Measurements from ENCODE around the gene LMF1. TPM values are rescaled to one million over a fixed set of nuclear protein-coding genes. Genes with fewer than 3 reads are reported as not detected.

The LMF1 gene
- total RNA-seq, 6 experiments from 2014 or later: 10.9 to 20.0 (median 13.8) TPM

DNA sequence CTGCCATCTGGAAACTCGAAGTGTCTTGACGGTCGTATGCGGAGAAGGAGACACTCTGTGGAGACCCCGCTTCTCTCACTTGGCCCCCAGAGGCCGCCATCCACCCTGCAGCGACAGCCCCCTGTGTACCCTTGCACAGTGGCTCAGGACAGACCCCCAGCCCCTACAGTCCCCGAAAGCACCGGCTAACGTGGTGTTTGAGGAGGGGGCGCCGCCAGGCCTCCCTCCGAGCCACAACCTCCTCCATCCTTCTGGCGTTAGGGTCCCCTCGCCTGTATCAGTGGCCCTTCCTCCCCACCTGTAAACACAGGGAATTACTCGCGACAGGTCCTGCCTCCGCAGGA lies 73.6 kb downstream of the LMF1 start:
- TF ChIP-seq, protein P1, sequence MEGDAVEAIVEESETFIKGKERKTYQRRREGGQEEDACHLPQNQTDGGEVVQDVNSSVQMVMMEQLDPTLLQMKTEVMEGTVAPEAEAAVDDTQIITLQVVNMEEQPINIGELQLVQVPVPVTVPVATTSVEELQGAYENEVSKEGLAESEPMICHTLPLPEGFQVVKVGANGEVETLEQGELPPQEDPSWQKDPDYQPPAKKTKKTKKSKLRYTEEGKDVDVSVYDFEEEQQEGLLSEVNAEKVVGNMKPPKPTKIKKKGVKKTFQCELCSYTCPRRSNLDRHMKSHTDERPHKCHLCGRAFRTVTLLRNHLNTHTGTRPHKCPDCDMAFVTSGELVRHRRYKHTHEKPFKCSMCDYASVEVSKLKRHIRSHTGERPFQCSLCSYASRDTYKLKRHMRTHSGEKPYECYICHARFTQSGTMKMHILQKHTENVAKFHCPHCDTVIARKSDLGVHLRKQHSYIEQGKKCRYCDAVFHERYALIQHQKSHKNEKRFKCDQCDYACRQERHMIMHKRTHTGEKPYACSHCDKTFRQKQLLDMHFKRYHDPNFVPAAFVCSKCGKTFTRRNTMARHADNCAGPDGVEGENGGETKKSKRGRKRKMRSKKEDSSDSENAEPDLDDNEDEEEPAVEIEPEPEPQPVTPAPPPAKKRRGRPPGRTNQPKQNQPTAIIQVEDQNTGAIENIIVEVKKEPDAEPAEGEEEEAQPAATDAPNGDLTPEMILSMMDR (IDR thresholded peaks at IDR 0.05): no peak
- no peak for TF ChIP-seq POLR2A (IDR thresholded peaks at IDR 0.05)
- WGBS (ENCODE audit: insufficient coverage, low coverage, low lambda C conversion rate, missing lambda C conversion rate): 92% methylated on average over 7 of the region's 18 CpGs
- Histone ChIP-seq H3K27ac (no peak overlapping the region), H3K36me3 (no peaks in the 10 kb centered on the region), H3K9me3 (no peaks in the 10 kb centered on the region), H3K4me1 (no peaks in the 10 kb centered on the region), H3K4me3 (no peak overlapping the region), H3K27me3 (no peaks in the 10 kb centered on the region)
- ATAC-seq (no peak), DNase-seq (no peak)
- intact Hi-C loops (cut with DNase I): no loop called here

DNA sequence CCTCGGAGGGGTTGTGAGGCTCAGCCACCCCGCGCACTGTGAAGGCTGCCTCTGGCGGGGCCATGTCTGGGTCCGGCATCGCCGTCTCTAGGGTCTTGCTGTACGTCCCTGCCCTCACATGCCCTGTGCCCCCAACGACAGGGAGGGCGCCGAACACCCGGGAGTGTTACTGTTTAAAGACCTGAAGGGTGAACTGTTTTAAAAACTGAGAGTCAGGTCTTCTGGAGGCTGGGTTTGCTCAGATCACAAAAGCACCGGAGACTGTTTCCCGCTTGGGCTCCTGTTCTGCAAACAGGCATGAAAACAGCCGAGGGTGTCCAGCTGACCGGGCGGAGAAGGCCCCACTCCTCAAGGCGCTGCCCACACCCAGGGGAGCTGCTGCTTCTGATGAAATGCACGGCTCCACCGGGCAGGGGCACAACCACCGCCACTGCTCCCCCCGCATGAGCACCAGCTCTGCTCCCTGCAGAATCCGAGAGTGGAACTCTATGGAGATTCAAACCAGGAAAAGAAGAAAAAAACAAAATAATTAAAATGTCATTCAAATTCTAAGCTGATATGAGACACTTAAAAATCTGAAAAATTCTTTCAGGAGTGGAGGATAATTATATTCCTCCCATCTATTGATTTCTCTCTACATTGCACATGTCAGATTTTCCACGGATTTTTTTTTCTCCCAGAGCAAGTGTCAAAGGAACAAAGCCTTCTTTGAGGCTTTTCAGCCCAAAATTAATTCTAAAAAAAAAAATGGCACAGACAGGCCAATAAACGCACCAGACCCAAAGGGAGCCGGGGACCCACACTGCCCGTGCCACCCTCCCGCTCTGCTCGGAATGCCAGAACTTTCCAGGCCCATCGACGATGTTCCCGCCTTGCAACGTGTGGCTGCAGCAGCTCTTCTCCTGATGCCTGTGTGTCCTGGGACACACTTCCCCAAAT lies 74.3 kb downstream of the LMF1 start:
- Histone ChIP-seq H3K9me3 (no peaks in the 10 kb centered on the region), H3K36me3 (no peaks in the 10 kb centered on the region), H3K4me1 (no peaks in the 10 kb centered on the region), H3K27ac (no peak overlapping the region), H3K27me3 (no peaks in the 10 kb centered on the region), H3K4me3 (no peak overlapping the region)
- TF ChIP-seq, protein P1 (IDR thresholded peaks at IDR 0.05): no peak
- TF ChIP-seq POLR2A (IDR thresholded peaks at IDR 0.05): no peak
- intact Hi-C loops (cut with DNase I): no loop called here
- 91% methylated on average over 22 of the region's 33 CpGs for WGBS (ENCODE audit: insufficient coverage, low coverage, low lambda C conversion rate, missing lambda C conversion rate)
- no peak for DNase-seq
- ATAC-seq: no peak

DNA sequence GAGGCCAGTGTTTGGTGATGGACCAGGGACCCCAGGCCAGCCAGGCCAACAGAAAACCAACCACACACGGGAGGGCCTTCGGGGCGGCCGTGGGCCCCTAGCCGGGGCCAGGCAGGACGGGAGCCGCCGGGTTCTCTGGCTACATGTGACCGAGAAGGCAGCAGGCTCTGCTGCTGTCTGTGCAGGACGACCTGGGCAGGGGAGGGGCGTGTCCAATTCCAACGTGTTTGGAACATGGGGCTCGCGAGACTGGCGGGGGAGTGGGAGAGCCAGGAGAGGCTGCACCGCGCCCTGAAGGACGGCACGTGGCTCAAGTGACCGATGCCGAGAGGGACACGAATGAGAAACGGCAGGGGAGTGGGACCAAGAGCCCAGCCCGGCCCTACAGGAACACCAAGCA lies 75.4 kb downstream of the LMF1 start:
- WGBS (ENCODE audit: insufficient coverage, low coverage, low lambda C conversion rate, missing lambda C conversion rate): 100% methylated on average over 5 of the region's 24 CpGs
- TF ChIP-seq, protein P1 (IDR thresholded peaks at IDR 0.05): no peak
- TF ChIP-seq POLR2A (IDR thresholded peaks at IDR 0.05): no peak
- ATAC-seq (no peak), DNase-seq (no peak)
- Histone ChIP-seq H3K27me3 (no peaks in the 10 kb centered on the region), H3K4me3 (no peak overlapping the region), H3K4me1 (no peaks in the 10 kb centered on the region), H3K9me3 (no peaks in the 10 kb centered on the region), H3K36me3 (no peaks in the 10 kb centered on the region), H3K27ac (no peak overlapping the region)
- intact Hi-C loops (cut with DNase I): no loop called here

DNA sequence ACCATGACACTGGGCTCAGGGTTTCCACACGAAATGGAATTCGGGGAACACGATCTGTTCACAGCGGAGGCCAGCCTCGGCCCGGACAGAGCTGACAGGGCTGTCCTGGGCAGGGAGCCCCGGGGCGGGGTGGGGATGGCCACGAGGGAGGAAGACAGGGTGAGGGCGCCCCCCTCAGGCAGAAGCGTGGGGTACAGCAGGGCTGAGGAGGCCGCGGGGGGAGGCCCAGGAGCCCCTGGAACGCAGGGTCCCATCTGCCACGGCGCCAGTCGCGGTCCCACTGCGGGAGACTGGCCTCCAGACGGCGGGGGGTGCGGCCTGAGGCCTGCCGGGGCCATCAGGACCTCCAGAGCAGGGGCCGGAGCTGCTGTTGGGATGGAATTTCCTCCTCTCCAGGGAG lies 75.9 kb downstream of the LMF1 start:
- Histone ChIP-seq H3K36me3 (no peaks in the 10 kb centered on the region), H3K4me1 (no peaks in the 10 kb centered on the region), H3K27ac (no peak overlapping the region), H3K4me3 (no peak overlapping the region), H3K27me3 (no peaks in the 10 kb centered on the region), H3K9me3 (no peaks in the 10 kb centered on the region)
- DNase-seq (no peak), ATAC-seq (no peak)
- 72% methylated on average over 8 of the region's 24 CpGs for WGBS (ENCODE audit: insufficient coverage, low coverage, low lambda C conversion rate, missing lambda C conversion rate)
- TF ChIP-seq POLR2A (IDR thresholded peaks at IDR 0.05): no peak
- TF ChIP-seq, protein P1 (IDR thresholded peaks at IDR 0.05): no peak
- intact Hi-C loops (cut with DNase I): no loop called here
